RWPE1 (cell line): ENCODE results near the gene FOXC1.

Source experiments
- CTCF ChIA-PET: fragments of 350-600 bp; sonication (Branson Sonifier 250); formaldehyde crosslinking; extraction: SDS; loops from one replicate; lab custom pipeline; 2021; lab: Yijun Ruan, JAX
- POLR2A ChIA-PET: fragments of 400-600 bp; formaldehyde crosslinking; extraction: SDS; loops from one replicate; lab custom pipeline; 2020; ENCODE audit warnings: antibody characterized with exemption; ENCODE audit not compliant: low non-redundant PET; lab: Yijun Ruan, JAX
- DNase-seq: peaks from one replicate; pipeline ENCODE4 v3.0.0; 2012; ENCODE audit warnings: low spot score
- H3K27ac ChIP-seq: fragments of 450-650 bp; 2 replicates; pipeline ENCODE4 v1.5.1; 2017
- TF ChIP-seq, protein P1 (sequence below): fragments of 450-650 bp; conservative IDR thresholded peaks from 2 replicates; pipeline ENCODE4 v1.5.1; 2017; ENCODE audit warnings: low read depth, mild to moderate bottlenecking

FOXC1 gene

DNA sequence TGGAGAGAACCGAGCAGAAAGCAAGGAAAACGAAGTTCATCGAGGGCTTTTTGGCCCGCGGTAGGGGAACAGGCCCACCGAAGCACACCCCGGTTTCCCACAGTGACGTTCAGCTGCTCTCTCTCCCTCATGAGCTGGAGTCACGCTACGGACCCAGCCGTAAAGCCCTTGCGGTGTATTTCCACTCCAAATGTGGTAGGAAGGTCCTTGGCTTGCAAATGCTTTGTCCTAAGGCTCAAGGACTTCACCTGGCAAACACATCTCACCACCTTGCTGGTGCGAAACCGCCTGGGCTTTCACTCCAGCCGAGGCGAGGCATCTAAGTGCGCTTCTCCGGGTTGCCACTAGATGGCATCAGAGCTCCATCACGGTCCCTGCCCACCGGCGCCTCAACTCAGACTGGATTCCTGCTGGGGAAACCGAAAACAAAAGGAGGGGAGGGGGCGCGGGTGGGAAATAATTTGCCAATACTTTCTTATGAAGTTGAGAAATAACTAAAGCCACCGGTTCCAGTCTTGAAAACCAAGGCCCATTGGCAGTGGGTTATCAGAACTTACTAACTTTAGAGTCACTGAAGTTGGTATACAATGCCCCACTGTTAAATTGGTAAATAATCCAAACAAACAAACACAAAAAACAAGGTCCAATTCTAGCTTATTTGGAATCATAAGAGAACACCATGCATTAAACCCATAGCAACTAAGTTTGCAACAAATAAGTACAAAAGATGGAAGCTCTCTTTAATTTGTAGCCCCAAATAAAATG lies 13.4 kb upstream of the FOXC1 start:
- POLR2A ChIA-PET = no interaction called here
- TF ChIP-seq, protein P1, sequence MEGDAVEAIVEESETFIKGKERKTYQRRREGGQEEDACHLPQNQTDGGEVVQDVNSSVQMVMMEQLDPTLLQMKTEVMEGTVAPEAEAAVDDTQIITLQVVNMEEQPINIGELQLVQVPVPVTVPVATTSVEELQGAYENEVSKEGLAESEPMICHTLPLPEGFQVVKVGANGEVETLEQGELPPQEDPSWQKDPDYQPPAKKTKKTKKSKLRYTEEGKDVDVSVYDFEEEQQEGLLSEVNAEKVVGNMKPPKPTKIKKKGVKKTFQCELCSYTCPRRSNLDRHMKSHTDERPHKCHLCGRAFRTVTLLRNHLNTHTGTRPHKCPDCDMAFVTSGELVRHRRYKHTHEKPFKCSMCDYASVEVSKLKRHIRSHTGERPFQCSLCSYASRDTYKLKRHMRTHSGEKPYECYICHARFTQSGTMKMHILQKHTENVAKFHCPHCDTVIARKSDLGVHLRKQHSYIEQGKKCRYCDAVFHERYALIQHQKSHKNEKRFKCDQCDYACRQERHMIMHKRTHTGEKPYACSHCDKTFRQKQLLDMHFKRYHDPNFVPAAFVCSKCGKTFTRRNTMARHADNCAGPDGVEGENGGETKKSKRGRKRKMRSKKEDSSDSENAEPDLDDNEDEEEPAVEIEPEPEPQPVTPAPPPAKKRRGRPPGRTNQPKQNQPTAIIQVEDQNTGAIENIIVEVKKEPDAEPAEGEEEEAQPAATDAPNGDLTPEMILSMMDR = peak; percentile 95

DNA sequence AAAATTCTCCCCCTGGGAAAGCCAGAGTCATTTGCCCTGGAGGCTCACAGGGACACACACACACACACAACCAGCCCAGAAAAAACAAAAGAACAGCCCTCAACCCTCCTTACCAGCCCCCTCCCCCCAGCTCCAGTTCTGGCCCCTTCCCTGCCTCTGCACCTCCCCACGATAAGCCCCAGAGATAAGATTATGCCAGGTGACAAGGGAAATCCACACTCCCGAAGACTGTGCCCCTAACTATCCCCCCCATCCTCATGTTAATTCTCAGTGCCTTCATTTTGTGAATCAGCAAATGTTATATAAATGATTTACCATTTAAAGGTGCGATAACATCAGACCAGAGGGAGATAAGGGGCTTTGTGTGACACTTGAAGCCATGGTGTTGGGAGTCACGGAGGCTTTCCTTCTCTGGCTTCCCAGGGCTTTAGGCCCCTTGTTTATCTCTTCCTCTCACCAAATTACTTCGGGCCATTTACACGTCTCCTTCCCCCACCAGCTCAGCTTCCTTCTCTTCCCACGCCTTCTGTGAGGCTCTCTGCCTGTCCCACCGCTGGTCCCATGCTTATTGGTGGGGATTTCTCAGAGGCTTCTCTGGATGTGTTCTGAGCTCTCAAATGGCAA lies 12.5 kb upstream of the FOXC1 start:
- POLR2A ChIA-PET = no interaction called here
- TF ChIP-seq, protein P1 = no peak
- CTCF ChIA-PET = interaction anchor here (1.0 to 2.3 kb wide), 5 partner anchors 9 to 1037 kb away, joined by 3 to 14 read pairs (median 4); no protein-coding TSS in a partner anchor
- no peak for DNase-seq
- H3K27ac ChIP-seq = no peak overlapping the region

More for the DNA sequence above, 13.4 kb upstream of the FOXC1 start:
- H3K27ac ChIP-seq = no peak overlapping the region
- CTCF ChIA-PET = interaction anchor here (0.6 to 2.3 kb wide), 17 partner anchors 14 to 1038 kb away, joined by 3 to 14 read pairs (median 4); no protein-coding TSS in a partner anchor
- DNase-seq = peak; percentile 66

DNA sequence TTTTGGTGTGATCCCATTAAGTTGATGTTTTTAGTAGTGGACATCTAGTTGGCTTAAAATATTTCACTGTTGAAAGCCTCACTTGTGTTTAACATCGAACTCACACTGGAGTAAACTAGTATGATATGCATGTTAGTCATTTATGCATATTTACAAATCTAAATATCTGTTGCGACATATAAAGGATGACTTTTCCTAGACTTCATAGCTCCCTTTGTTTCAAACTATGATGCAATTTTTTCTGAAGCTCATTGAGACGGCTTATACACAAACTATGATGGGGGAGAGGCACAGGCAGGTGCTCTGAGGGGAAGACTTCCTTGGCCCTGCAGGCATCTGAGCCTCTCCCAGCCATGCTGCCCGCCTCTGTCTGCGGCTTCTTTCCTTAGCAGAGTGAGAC lies 11.8 kb upstream of the FOXC1 start:
- TF ChIP-seq, protein P1 = no peak
- no peak overlapping the region for H3K27ac ChIP-seq
- CTCF ChIA-PET = interaction anchor here (1.3 to 2.3 kb wide), 3 partner anchors 8 to 1036 kb away, joined by 4 to 14 read pairs (median 5); no protein-coding TSS in a partner anchor
- DNase-seq = peak; percentile 49
- POLR2A ChIA-PET = no interaction called here

DNA sequence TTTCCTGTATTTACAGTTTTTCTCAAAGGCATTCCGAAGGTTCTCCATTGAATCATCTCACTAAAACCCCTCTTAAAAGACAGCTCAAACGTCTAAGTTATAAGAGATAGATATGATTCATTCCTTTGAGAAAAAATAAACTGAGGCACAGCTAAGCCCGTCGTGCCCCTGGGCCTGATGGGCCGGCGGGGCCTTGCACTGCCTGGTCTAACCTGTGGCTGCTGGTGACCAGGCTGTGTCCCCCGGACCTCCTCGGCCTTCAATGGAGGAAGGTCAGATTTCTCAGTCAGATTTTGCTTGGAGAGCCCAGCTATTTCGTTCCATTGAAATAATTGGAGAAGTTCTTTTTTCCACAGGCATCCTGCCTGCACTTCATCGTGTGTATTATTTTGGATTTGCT lies 11.3 kb upstream of the FOXC1 start:
- H3K27ac ChIP-seq = no peak overlapping the region
- CTCF ChIA-PET = interaction anchor here (1.3 kb wide), 1 partner anchor 755 kb away, joined by 5 read pairs; no protein-coding TSS in a partner anchor
- TF ChIP-seq, protein P1 = no peak
- DNase-seq = no peak
- POLR2A ChIA-PET = no interaction called here

DNA sequence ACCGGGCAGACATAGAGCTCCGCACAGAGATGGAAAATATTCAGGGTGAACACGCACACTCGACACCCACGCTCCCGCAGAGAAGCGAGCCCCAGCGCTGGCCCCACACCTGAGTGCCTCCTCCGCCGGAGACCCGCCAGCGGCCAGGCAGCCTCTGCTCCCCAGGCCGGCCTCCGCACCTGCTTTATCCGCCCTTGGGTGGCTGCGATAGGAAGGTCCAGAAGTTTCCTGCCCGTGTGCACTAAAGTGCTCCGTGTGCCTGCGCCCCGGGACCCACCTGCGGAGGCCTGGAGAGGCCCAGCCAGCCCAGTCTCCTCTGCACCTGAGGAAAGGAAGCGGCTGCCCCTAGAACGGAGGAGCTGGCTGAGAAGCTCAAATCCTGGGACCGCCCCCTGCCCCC lies 10.8 kb upstream of the FOXC1 start:
- CTCF ChIA-PET = interaction anchor here (1.2 kb wide), 1 partner anchor 505 kb away, joined by 4 read pairs; no protein-coding TSS in a partner anchor
- TF ChIP-seq, protein P1 = no peak
- DNase-seq = no peak
- POLR2A ChIA-PET = no interaction called here
- H3K27ac ChIP-seq = no peak overlapping the region

DNA sequence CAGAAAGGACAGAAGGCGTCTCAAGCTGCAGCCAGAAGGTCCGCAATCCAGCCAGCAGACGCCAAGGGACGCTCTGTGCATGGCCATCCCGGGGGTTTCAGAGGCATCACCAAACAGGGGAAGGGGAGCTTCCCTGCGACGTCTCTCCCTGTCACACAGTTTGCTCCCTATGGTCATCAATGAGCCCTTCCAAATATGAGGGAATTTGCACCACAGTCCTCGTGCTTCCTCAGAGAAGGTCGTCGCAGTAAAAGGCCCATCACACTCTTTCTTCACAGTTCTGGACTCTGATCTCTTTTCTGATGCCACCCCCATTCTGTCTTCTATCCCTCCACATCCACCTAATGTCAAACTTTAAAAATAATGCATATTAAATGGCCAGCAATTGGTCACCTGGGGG lies 10.2 kb upstream of the FOXC1 start:
- ChIA-PET POLR2A (no interaction called here), CTCF (interaction anchor here (1.2 kb wide), 1 partner anchor 505 kb away, joined by 4 read pairs; no protein-coding TSS in a partner anchor)
- TF ChIP-seq, protein P1 = no peak
- H3K27ac ChIP-seq = no peak overlapping the region
- DNase-seq = no peak
